OCI-LY7 (cell line): ENCODE results near the gene TPX2. TPM values are rescaled to one million over a fixed set of nuclear protein-coding genes. Genes with fewer than 3 reads are reported as not detected.
A peak's percentile ranks its signal among the peaks of the same experiment; 100 is the strongest.

ENCODE experiments used
- BruUV-seq: library from RNA; stranded (reverse); fragments of 400-500 nt; replicated peaks from 2 replicates; lab custom pipeline; 2021; lab: Mats Ljungman, UMichigan
- CTCF ChIA-PET: fragments of 300-600 bp; sonication (Branson Sonifier 250); formaldehyde crosslinking; loops from one replicate; lab custom pipeline; 2022; ENCODE audit warnings: antibody characterized with exemption; ENCODE audit not compliant: unreplicated experiment; lab: Charles Lee
- POLR2A ChIA-PET: fragments of 300-600 bp; sonication (Branson Sonifier 250); formaldehyde crosslinking; loops from one replicate; lab custom pipeline; 2022; ENCODE audit warnings: antibody characterized with exemption; lab: Charles Lee
- DNase-seq: peaks from one replicate; pipeline ENCODE4 v3.0.0-alpha.2; 2015; ENCODE audit warnings: low spot score
- H2AFZ ChIP-seq: fragments of 200-600 bp; sonication (generic), shearing (Covaris generic); 2 replicates; pipeline ENCODE4 v1.6.1; 2014; ENCODE audit warnings: mild to moderate bottlenecking, antibody characterized with exemption, low read length, moderate library complexity
- H3K27ac ChIP-seq: fragments of 200-600 bp; sonication (generic); 2 replicates; pipeline ENCODE4 v1.5.1; 2014; ENCODE audit warnings: mixed run types, low read depth, mild to moderate bottlenecking, moderate library complexity, low read length, inconsistent platforms; ENCODE audit not compliant: poor library complexity, severe bottlenecking
- H3K36me3 ChIP-seq: fragments of 200-600 bp; sonication (generic); 2 replicates; pipeline ENCODE4 v1.6.1; 2014; ENCODE audit warnings: mild to moderate bottlenecking, antibody characterized with exemption, low read length, moderate library complexity, mixed read lengths; ENCODE audit not compliant: insufficient read depth
- H3K4me1 ChIP-seq: fragments of 200-600 bp; sonication (generic); 2 replicates; pipeline ENCODE4 v1.5.1; 2014; ENCODE audit warnings: mild to moderate bottlenecking, low read length; ENCODE audit not compliant: insufficient read depth, poor library complexity, severe bottlenecking
- H3K4me2 ChIP-seq: fragments of 200-600 bp; sonication (generic); 2 replicates; pipeline ENCODE4 v1.6.1; 2014; ENCODE audit warnings: mild to moderate bottlenecking, low read length
- H3K4me3 ChIP-seq: fragments of 200-600 bp; sonication (generic); 2 replicates; pipeline ENCODE4 v1.5.1; 2014; ENCODE audit warnings: mild to moderate bottlenecking, low read depth, low read length; ENCODE audit not compliant: poor library complexity, severe bottlenecking
- H3K79me2 ChIP-seq: fragments of 200-600 bp; sonication (generic); 2 replicates; pipeline ENCODE4 v1.6.1; 2016; ENCODE audit warnings: low read depth, mild to moderate bottlenecking, low read length, moderate library complexity, mixed read lengths; ENCODE audit not compliant: insufficient read depth
- H3K9me2 ChIP-seq: fragments of 200-600 bp; sonication (generic); 2 replicates; pipeline ENCODE4 v1.6.1; 2016; ENCODE audit warnings: mild to moderate bottlenecking, low read length, mixed read lengths; ENCODE audit not compliant: insufficient read depth
- H3K9me3 ChIP-seq: fragments of 200-600 bp; sonication (generic); 2 replicates; pipeline ENCODE4 v1.6.1; 2014; ENCODE audit warnings: mild to moderate bottlenecking, mixed run types, low read length, mixed read lengths
- H4K20me1 ChIP-seq: fragments of 200-600 bp; sonication (generic); 2 replicates; pipeline ENCODE4 v1.6.1; 2014; ENCODE audit warnings: mild to moderate bottlenecking, antibody characterized with exemption, low read length, moderate library complexity, mixed read lengths; ENCODE audit not compliant: insufficient read depth
- CTCF ChIP-seq: fragments of 200-600 bp; sonication (generic); conservative IDR thresholded peaks from 2 replicates; pipeline ENCODE4 v1.5.1; 2014; ENCODE audit warnings: mild to moderate bottlenecking, antibody characterized with exemption, low read length, moderate library complexity, mixed read lengths
- EZH2phosphoT487 ChIP-seq: fragments of 200-600 bp; sonication (generic); IDR thresholded peaks from 2 replicates; pipeline ENCODE4 v1.6.1; 2018; ENCODE audit warnings: low read depth, borderline replicate concordance, mild to moderate bottlenecking, mixed run types, antibody characterized with exemption, low read length, moderate library complexity, mixed read lengths
- intact Hi-C: fragments of 100-400 bp; cut with micrococcal nuclease; formaldehyde crosslinking; loops from one replicate; pipeline ENCODE4 v1.10.0; 2022; ENCODE audit not compliant: unreplicated experiment
- total RNA-seq, 2 experiments: library from RNA; depleted of rRNA in 1 of 2; stranded (reverse); fragments of >200 nt in 1 of 2; shearing (Covaris generic) in 1 of 2; gene quantifications; 2 replicates each; pipeline ENCODE4 v1.2.3, GENCODE V29; 2014 to 2022

Gene TPX2
- total RNA-seq, 2 experiments from 2014 or later: 121 to 173 TPM

- TF ChIP-seq EZH2phosphoT487: no peak
- no peak for TF ChIP-seq CTCF
- peaks cover 84% of the 10 kb centered on the region for H3K4me1 ChIP-seq
These were observed 22.7 kb upstream of the TPX2 start for GRCh38 chr20:31716351-31716750.

DNA sequence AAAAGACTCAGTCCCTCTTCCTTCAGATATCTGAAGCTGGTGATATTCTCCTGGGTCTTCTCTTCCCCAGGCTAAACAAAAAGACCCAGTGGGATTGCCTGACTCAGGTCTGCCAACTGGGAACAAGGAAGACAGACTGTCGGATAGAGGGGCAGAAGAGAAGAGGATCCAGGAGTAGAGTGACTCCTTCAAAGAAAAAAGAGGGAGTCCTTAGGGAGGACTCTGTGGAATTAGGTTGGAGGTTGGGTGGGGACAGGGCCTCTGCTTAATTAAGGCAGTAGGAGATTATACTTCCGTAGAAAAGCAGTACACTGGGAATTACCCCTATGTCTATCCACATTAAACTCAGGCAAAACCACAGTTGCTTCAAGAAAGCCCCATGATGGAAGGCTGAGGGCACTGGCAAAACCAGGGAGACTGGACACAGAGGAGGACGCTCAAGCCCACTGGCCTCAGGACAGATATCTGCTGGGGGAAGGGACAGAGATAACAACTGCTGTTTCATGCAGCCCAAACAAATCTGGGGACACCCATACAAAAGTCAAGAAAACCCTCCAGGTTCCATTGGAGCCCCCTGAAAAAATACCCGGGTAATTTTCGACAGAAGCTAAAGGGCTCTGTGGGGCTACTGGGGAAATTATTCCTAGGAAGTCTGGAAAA, 22.1 kb upstream of the TPX2 start:
- peaks cover 78% of the 10 kb centered on the region for H3K4me1 ChIP-seq
- peaks cover 25% of the 10 kb centered on the region; the same call in 1 of the 2 replicates for H4K20me1 ChIP-seq
- H3K79me2 ChIP-seq: peaks cover 97% of the 10 kb centered on the region
- intact Hi-C loops: no loop called here
- no peaks in the 10 kb centered on the region for H3K9me3 ChIP-seq
- H3K4me2 ChIP-seq: peak overlapping the region; percentile 70
- no peak overlapping the region for H3K27ac ChIP-seq
- H2AFZ ChIP-seq: no peak overlapping the region
- no peak for TF ChIP-seq EZH2phosphoT487
- no peak for TF ChIP-seq CTCF
- H3K36me3 ChIP-seq: peaks cover 92% of the 10 kb centered on the region
- POLR2A ChIA-PET: interaction anchor here (0.5 to 3.0 kb wide), 9 partner anchors 8 to 64 kb away, joined by 3 to 22 read pairs (median 3); no protein-coding TSS in a partner anchor
- CTCF ChIA-PET: interaction anchor here (0.6 to 1.2 kb wide), 2 partner anchors 40 to 55 kb away, joined by 3 to 4 read pairs; no protein-coding TSS in a partner anchor
- BruUV-seq: no TSS peak
- DNase-seq: no peak
- H3K4me3 ChIP-seq: peak overlapping the region; percentile 95
- no peaks in the 10 kb centered on the region for H3K9me2 ChIP-seq

More at GRCh38 chr20:31716351-31716750, 22.7 kb upstream of the TPX2 start:
- intact Hi-C loops: no loop called here
- H3K4me3 ChIP-seq: peak overlapping the region; percentile 95
- H3K79me2 ChIP-seq: peaks cover 97% of the 10 kb centered on the region
- ChIA-PET CTCF (interaction anchor here (1.2 kb wide), 1 partner anchor 54 kb away, joined by 4 read pairs; no protein-coding TSS in a partner anchor), POLR2A (interaction anchor here (0.6 to 3.0 kb wide), 6 partner anchors 14 to 55 kb away, joined by 3 to 22 read pairs (median 4); no protein-coding TSS in a partner anchor)
- no peak overlapping the region for H3K27ac ChIP-seq
- no peaks in the 10 kb centered on the region for H3K9me3 ChIP-seq
- peaks cover 25% of the 10 kb centered on the region; the same call in 1 of the 2 replicates for H4K20me1 ChIP-seq
- no peaks in the 10 kb centered on the region for H3K9me2 ChIP-seq
- H2AFZ ChIP-seq: no peak overlapping the region
- BruUV-seq: no TSS peak
- H3K4me2 ChIP-seq: peak overlapping the region; percentile 70
- no peak for DNase-seq
- H3K36me3 ChIP-seq: peaks cover 92% of the 10 kb centered on the region
